Stimulated activated CD4-positive, alpha-beta T cell treated with anti-CD3 and anti-CD28 coated beads, Interleukin-12 subunit alpha, Interleukin-12 subunit beta, amount 100 ng/mL, for 4 hours (primary cell): ENCODE results near the gene SREBF1.

Source experiments
- DNase-seq: peaks from one replicate; pipeline ENCODE4 v3.0.0-alpha.2; 2020

Gene SREBF1

GRCh38 chr17:17792037-17792550 lies 44.7 kb downstream of the SREBF1 start:
- DNase-seq: no peak

- no peak for DNase-seq
Measured at GRCh38 chr17:17790637-17791464, 45.9 kb downstream of the SREBF1 start.

- no peak for DNase-seq
Measured at GRCh38 chr17:17789828-17790636, 46.8 kb downstream of the SREBF1 start.

- no peak for DNase-seq
Measured at GRCh38 chr17:17789410-17789809, 47.4 kb downstream of the SREBF1 start.

- no peak for DNase-seq
Measured at GRCh38 chr17:17788967-17789366, 47.8 kb downstream of the SREBF1 start.

GRCh38 chr17:17787568-17787967 lies 49.2 kb downstream of the SREBF1 start:
- no peak for DNase-seq

- no peak for DNase-seq
Measured at GRCh38 chr17:17786998-17787397, 49.8 kb downstream of the SREBF1 start.

GRCh38 chr17:17785407-17785806 lies 51.4 kb downstream of the SREBF1 start:
- no peak for DNase-seq

GRCh38 chr17:17784657-17785267 lies 52.0 kb downstream of the SREBF1 start:
- DNase-seq: no peak

GRCh38 chr17:17783825-17784656 lies 52.7 kb downstream of the SREBF1 start:
- peak; percentile 10 for DNase-seq

- DNase-seq: peak; percentile 54
Measured at GRCh38 chr17:17783116-17783824, 53.5 kb downstream of the SREBF1 start.

- DNase-seq: peak; percentile 8
Measured at GRCh38 chr17:17782523-17783115, 54.2 kb downstream of the SREBF1 start.

GRCh38 chr17:17781591-17782496 lies 54.9 kb downstream of the SREBF1 start:
- DNase-seq: peak; percentile 41

GRCh38 chr17:17780922-17781590 lies 55.7 kb downstream of the SREBF1 start:
- no peak for DNase-seq

- no peak for DNase-seq
Measured at GRCh38 chr17:17779015-17779611, 57.7 kb downstream of the SREBF1 start.

GRCh38 chr17:17778308-17779014 lies 58.3 kb downstream of the SREBF1 start:
- DNase-seq: no peak

GRCh38 chr17:17776889-17777288 lies 59.9 kb downstream of the SREBF1 start:
- no peak for DNase-seq
